ENCODE measurements around the gene FAM124A. TPM values are rescaled to one million over a fixed set of nuclear protein-coding genes. Genes with fewer than 3 reads are reported as not detected.

The FAM124A gene
- total RNA-seq, 1 donor from 2014 or later = 1.5 TPM

- no peak overlapping the region for H3K4me3 Mint-ChIP-seq (ENCODE audit: low read depth)
- no peak for DNase-seq (ENCODE audit: low spot score, unreplicated experiment)
- H3K36me3 Mint-ChIP-seq (ENCODE audit: insufficient read depth) = no peaks in the 10 kb centered on the region
- no peaks in the 10 kb centered on the region for H3K4me1 Mint-ChIP-seq (ENCODE audit: low read depth)
- TF ChIP-seq CTCF (IDR thresholded peaks at IDR 0.05; ENCODE audit: unreplicated experiment) = no peak
- no peak overlapping the region for H3K27ac Mint-ChIP-seq
- no peaks in the 10 kb centered on the region for H3K9me3 Mint-ChIP-seq (ENCODE audit: low read depth)
- peaks cover 6% of the 10 kb centered on the region for H3K27me3 Mint-ChIP-seq
These were observed 15.7 kb downstream of the FAM124A start for GRCh38 chr13:51237887-51238286.

- no peak for DNase-seq (ENCODE audit: low spot score, unreplicated experiment)
- H3K4me1 Mint-ChIP-seq (ENCODE audit: low read depth) = no peaks in the 10 kb centered on the region
- no peak for TF ChIP-seq CTCF (IDR thresholded peaks at IDR 0.05; ENCODE audit: unreplicated experiment)
- no peak overlapping the region for H3K4me3 Mint-ChIP-seq (ENCODE audit: low read depth)
- no peaks in the 10 kb centered on the region for H3K36me3 Mint-ChIP-seq (ENCODE audit: insufficient read depth)
- H3K27ac Mint-ChIP-seq = no peak overlapping the region
- H3K9me3 Mint-ChIP-seq (ENCODE audit: low read depth) = no peaks in the 10 kb centered on the region
- H3K27me3 Mint-ChIP-seq = peaks cover 6% of the 10 kb centered on the region
These were observed 18.0 kb downstream of the FAM124A start for GRCh38 chr13:51240178-51240577.

GRCh38 chr13:51240958-51241357 lies 18.8 kb downstream of the FAM124A start:
- peaks cover 6% of the 10 kb centered on the region for H3K27me3 Mint-ChIP-seq
- TF ChIP-seq CTCF (IDR thresholded peaks at IDR 0.05; ENCODE audit: unreplicated experiment) = no peak
- no peaks in the 10 kb centered on the region for H3K9me3 Mint-ChIP-seq (ENCODE audit: low read depth)
- H3K36me3 Mint-ChIP-seq (ENCODE audit: insufficient read depth) = no peaks in the 10 kb centered on the region
- no peak overlapping the region for H3K4me3 Mint-ChIP-seq (ENCODE audit: low read depth)
- no peak for DNase-seq (ENCODE audit: low spot score, unreplicated experiment)
- no peak overlapping the region for H3K27ac Mint-ChIP-seq
- H3K4me1 Mint-ChIP-seq (ENCODE audit: low read depth) = no peaks in the 10 kb centered on the region

GRCh38 chr13:51241720-51242119 lies 19.5 kb downstream of the FAM124A start:
- DNase-seq (ENCODE audit: low spot score, unreplicated experiment) = no peak
- H3K27me3 Mint-ChIP-seq = peaks cover 6% of the 10 kb centered on the region
- no peaks in the 10 kb centered on the region for H3K4me1 Mint-ChIP-seq (ENCODE audit: low read depth)
- no peaks in the 10 kb centered on the region for H3K36me3 Mint-ChIP-seq (ENCODE audit: insufficient read depth)
- H3K27ac Mint-ChIP-seq = no peak overlapping the region
- H3K9me3 Mint-ChIP-seq (ENCODE audit: low read depth) = no peaks in the 10 kb centered on the region
- H3K4me3 Mint-ChIP-seq (ENCODE audit: low read depth) = no peak overlapping the region
- TF ChIP-seq CTCF (IDR thresholded peaks at IDR 0.05; ENCODE audit: unreplicated experiment) = no peak

- no peak for DNase-seq (ENCODE audit: low spot score, unreplicated experiment)
- H3K9me3 Mint-ChIP-seq (ENCODE audit: low read depth) = no peaks in the 10 kb centered on the region
- no peak for TF ChIP-seq CTCF (IDR thresholded peaks at IDR 0.05; ENCODE audit: unreplicated experiment)
- H3K4me3 Mint-ChIP-seq (ENCODE audit: low read depth) = no peak overlapping the region
- no peaks in the 10 kb centered on the region for H3K36me3 Mint-ChIP-seq (ENCODE audit: insufficient read depth)
- H3K27me3 Mint-ChIP-seq = peaks cover 6% of the 10 kb centered on the region
- H3K4me1 Mint-ChIP-seq (ENCODE audit: low read depth) = no peaks in the 10 kb centered on the region
- no peak overlapping the region for H3K27ac Mint-ChIP-seq
These were observed 21.0 kb downstream of the FAM124A start for GRCh38 chr13:51243227-51243626.

Measured in progenitor cell of endocrine pancreas (in vitro differentiated cells).